Liver (tissue), 9 donors: ENCODE measurements around the gene LGR5. TPM values are rescaled to one million over a fixed set of nuclear protein-coding genes. Genes with fewer than 3 reads are reported as not detected.

Source experiments
- DNase-seq: peaks from one replicate; pipeline ENCODE4 v3.0.0-alpha.2; 2017; ENCODE audit warnings: low spot score
- H3K27ac ChIP-seq, 2 donors: one replicate each; pipeline ENCODE4 v1.7.0; 2013; ENCODE audit warnings: inconsistent platforms in 2 of 2, low read length in 2 of 2, control low read depth in 1 of 2, low read depth in 1 of 2, mild to moderate bottlenecking in 1 of 2
- H3K27me3 ChIP-seq, 4 donors: one replicate each; pipeline versions ENCODE4 v1.6.1 to v1.7.0; 2013; ENCODE audit warnings: low read length in 3 of 4, inconsistent platforms in 1 of 4, mild to moderate bottlenecking in 1 of 4, moderate library complexity in 1 of 4; ENCODE audit not compliant: control insufficient read depth in 4 of 4, insufficient read depth in 4 of 4
- H3K36me3 ChIP-seq, 4 donors: one replicate each; pipeline versions ENCODE4 v1.6.1 to v1.7.0; 2013; ENCODE audit warnings: low read length in 3 of 4, mild to moderate bottlenecking in 3 of 4, low read depth in 1 of 4, moderate library complexity in 1 of 4; ENCODE audit not compliant: control insufficient read depth in 4 of 4, insufficient read depth in 3 of 4
- H3K4me1 ChIP-seq, 4 donors: one replicate each; pipeline versions ENCODE4 v1.6.1 to v1.7.0; 2013; ENCODE audit warnings: low read length in 3 of 4, mild to moderate bottlenecking in 3 of 4, moderate library complexity in 1 of 4; ENCODE audit not compliant: control insufficient read depth in 4 of 4, insufficient read depth in 4 of 4
- H3K4me3 ChIP-seq, 3 donors: one replicate each; pipeline versions ENCODE4 v1.6.1 to v1.7.0; 2013; ENCODE audit warnings: low read length in 3 of 3, control low read depth in 1 of 3, low read depth in 1 of 3, mild to moderate bottlenecking in 1 of 3
- H3K9ac ChIP-seq, 2 donors: one replicate each; pipeline ENCODE4 v1.7.0; 2013; ENCODE audit warnings: low read length in 2 of 2, mild to moderate bottlenecking in 2 of 2, moderate library complexity in 2 of 2, control low read depth in 1 of 2, low read depth in 1 of 2
- H3K9me3 ChIP-seq, 4 donors: one replicate each; pipeline versions ENCODE4 v1.6.1 to v1.7.0; 2013; ENCODE audit warnings: low read length in 3 of 4; ENCODE audit not compliant: control insufficient read depth in 4 of 4
- ATF3 ChIP-seq: IDR thresholded peaks from 2 replicates; pipeline ENCODE4 v1.6.1; 2016; ENCODE audit warnings: antibody characterized with exemption
- EGR1 ChIP-seq, 2 donors: IDR thresholded peaks; 2 replicates each; pipeline ENCODE4 v1.6.1; 2016 to 2018; ENCODE audit warnings: antibody characterized with exemption in 2 of 2, low read depth in 2 of 2
- FOXA1 ChIP-seq: IDR thresholded peaks from 2 replicates; pipeline ENCODE4 v1.6.1; 2016; ENCODE audit warnings: antibody characterized with exemption
- FOXA2 ChIP-seq: IDR thresholded peaks from 2 replicates; pipeline ENCODE4 v1.6.1; 2016; ENCODE audit warnings: antibody characterized with exemption
- GABPA ChIP-seq, 2 donors: IDR thresholded peaks in 1 of 2; conservative IDR thresholded peaks in 1 of 2; 2 replicates each; pipeline ENCODE4 v1.6.1; 2016; ENCODE audit warnings: antibody characterized with exemption in 2 of 2, mild to moderate bottlenecking in 1 of 2, moderate library complexity in 1 of 2
- HNF4A ChIP-seq, 2 donors: conservative IDR thresholded peaks; 2 replicates each; pipeline ENCODE4 v1.6.1; 2016; ENCODE audit warnings: antibody characterized with exemption in 2 of 2, mild to moderate bottlenecking in 2 of 2
- JUND ChIP-seq, 2 donors: IDR thresholded peaks; 2 replicates each; pipeline ENCODE4 v1.6.1; 2016; ENCODE audit warnings: antibody characterized with exemption in 2 of 2
- MAX ChIP-seq: IDR thresholded peaks from 2 replicates; pipeline ENCODE4 v1.6.1; 2016; ENCODE audit warnings: antibody characterized with exemption
- NR2F2 ChIP-seq: IDR thresholded peaks from 2 replicates; pipeline ENCODE4 v1.6.1; 2016; ENCODE audit warnings: antibody characterized with exemption
- RAD21 ChIP-seq, 2 donors: IDR thresholded peaks; 2 replicates each; pipeline ENCODE4 v1.6.1; 2016; ENCODE audit warnings: antibody characterized with exemption in 2 of 2, mild to moderate bottlenecking in 2 of 2
- REST ChIP-seq: IDR thresholded peaks from 2 replicates; pipeline ENCODE4 v1.6.1; 2016; ENCODE audit warnings: antibody characterized with exemption, mild to moderate bottlenecking
- RXRA ChIP-seq, 2 donors: IDR thresholded peaks; 2 replicates each; pipeline ENCODE4 v1.6.1; 2017 to 2018; ENCODE audit warnings: antibody characterized with exemption in 2 of 2, mild to moderate bottlenecking in 1 of 2
- SP1 ChIP-seq: IDR thresholded peaks from 2 replicates; pipeline ENCODE4 v1.6.1; 2018; ENCODE audit warnings: antibody characterized with exemption, mild to moderate bottlenecking
- TAF1 ChIP-seq: conservative IDR thresholded peaks from 2 replicates; pipeline ENCODE4 v1.6.1; 2016; ENCODE audit warnings: antibody characterized with exemption, mild to moderate bottlenecking
- YY1 ChIP-seq: IDR thresholded peaks from 2 replicates; pipeline ENCODE4 v1.6.1; 2016; ENCODE audit warnings: antibody characterized with exemption, mild to moderate bottlenecking
- ZBTB33 ChIP-seq: IDR thresholded peaks from 2 replicates; pipeline ENCODE4 v1.6.1; 2016; ENCODE audit warnings: antibody characterized with exemption
- WGBS: extraction: QIAGEN DNeasy Blood & Tissue Kit; methylation state at CpG from one replicate; pipeline ENCODE4 v1.1.7; 2013; 5-methylcytosine and 5-hydroxymethylcytosine counted together
- polyA plus RNA-seq, 2 donors: library from polyadenylated mRNA; stranded (reverse) in 1 of 2; unstranded in 1 of 2; fragments of 200-250 nt in 1 of 2; fragments of >200 nt in 1 of 2; fragmentation: Nextera tagmentation in 1 of 2; extraction: Ambion mirVana in 1 of 2; gene quantifications; one replicate each; pipeline versions ENCODE4 v1.2.1 to v1.2.3, GENCODE V29; 2013 to 2015
- total RNA-seq, 2 donors: library from RNA; depleted of rRNA; stranded (reverse); fragments of >200 nt; gene quantifications; one replicate each; pipeline ENCODE4 v1.2.3, GENCODE V29; 2014
- donor health status: healthy.
- donor health status: healthy.
- donor health status: healthy.
- donor health status: healthy.
- donor health status: healthy.

The LGR5 gene
- total and polyA plus RNA-seq, 4 donors = 0.17 to 0.99 (median 0.82) TPM

GRCh38 chr12:71448150-71448581 is 8.6 kb downstream of the LGR5 start:
- no peak for DNase-seq
- WGBS = 77% methylated on average over 3 of the region's 3 CpGs
- H3K4me3 ChIP-seq = no peak overlapping the region
- no peaks in the 10 kb centered on the region for H3K4me1 ChIP-seq
- H3K9me3 ChIP-seq = no peaks in the 10 kb centered on the region
- H3K36me3 ChIP-seq = no peaks in the 10 kb centered on the region
- no peak overlapping the region for H3K9ac ChIP-seq
- TF ChIP-seq SP1 = no peak
- no peak for TF ChIP-seq GABPA (IDR thresholded peaks at IDR 0.05 in 1 of 2, conservative IDR thresholded peaks at IDR 0.05 in 1 of 2)
- TF ChIP-seq RAD21 (IDR thresholded peaks at IDR 0.05) = no peak
- no peak for TF ChIP-seq ATF3
- TF ChIP-seq JUND (IDR thresholded peaks at IDR 0.05) = no peak
- TF ChIP-seq HNF4A (conservative IDR thresholded peaks at IDR 0.05) = no peak
- no peak for TF ChIP-seq RXRA (IDR thresholded peaks at IDR 0.05)
- H3K27ac ChIP-seq = no peak overlapping the region
- peaks cover 0 to 3% (median 0%) of the 10 kb centered on the region in 4 donors for H3K27me3 ChIP-seq

GRCh38 chr12:71449373-71450070 is 9.9 kb downstream of the LGR5 start:
- Histone ChIP-seq H3K27ac (no peak overlapping the region), H3K36me3 (no peaks in the 10 kb centered on the region), H3K4me1 (no peaks in the 10 kb centered on the region), H3K9ac (no peak overlapping the region), H3K4me3 (no peak overlapping the region), H3K9me3 (no peaks in the 10 kb centered on the region), H3K27me3 (peaks cover 0 to 3% (median 0%) of the 10 kb centered on the region in 4 donors)
- no peak for DNase-seq
- 65% methylated on average over 3 of the region's 3 CpGs for WGBS
- TF ChIP-seq EGR1 (IDR thresholded peaks at IDR 0.05; ENCODE audit: low read depth in 2 of 2) (no peak), FOXA2 (no peak), FOXA1 (no peak), RAD21 (IDR thresholded peaks at IDR 0.05) (no peak), MAX (no peak), TAF1 (no peak), SP1 (no peak), REST (no peak)

DNA sequence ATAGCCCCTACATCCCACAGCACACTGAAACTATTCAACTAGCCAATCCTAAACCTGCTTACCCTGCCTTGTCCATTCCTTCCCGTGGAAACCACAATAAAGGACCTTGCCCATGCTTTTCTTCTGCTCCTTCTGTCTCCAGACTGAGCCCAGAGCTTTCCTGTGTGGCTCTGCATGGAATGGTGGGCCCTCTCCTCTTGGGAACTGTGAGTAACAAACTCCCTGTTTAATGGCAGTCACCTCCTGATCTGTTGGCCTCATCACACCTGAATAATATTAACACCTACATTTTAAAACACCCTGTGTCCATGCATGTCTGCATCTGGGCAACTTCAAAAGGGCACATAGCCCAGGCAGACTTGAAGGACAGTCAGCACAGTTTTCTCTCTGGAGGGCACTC is 12.4 kb downstream of the LGR5 start:
- Histone ChIP-seq H3K9me3 (no peaks in the 10 kb centered on the region), H3K4me1 (no peaks in the 10 kb centered on the region), H3K9ac (no peak overlapping the region), H3K4me3 (no peak overlapping the region), H3K27ac (no peak overlapping the region), H3K27me3 (peaks cover 0 to 3% (median 0%) of the 10 kb centered on the region in 4 donors), H3K36me3 (no peaks in the 10 kb centered on the region)
- TF ChIP-seq HNF4A (conservative IDR thresholded peaks at IDR 0.05) (no peak), YY1 (no peak), REST (no peak), NR2F2 (no peak), ZBTB33 (no peak), FOXA2 (no peak)
- DNase-seq = no peak
- 68% methylated on average over 1 of the region's 1 CpG for WGBS
